Activated T-helper 1 cell treated with Interleukin-2 at 50 U/mL for 16 hours (primary cell): ENCODE results near the gene PECR.
A peak's percentile ranks its signal among the peaks of the same experiment; 100 is the strongest.

ENCODE experiments used
- DNase-seq: peaks from one replicate; pipeline ENCODE4 v3.0.0-alpha.2; 2020; ENCODE audit warnings: low read depth

The PECR gene

GRCh38 chr2:216081487-216082116 is at the start of gene PECR, which contains the start of gene TMEM169:
Gene PECR, minus strand, starts transcription at chr2:216081809. Its CDS starts 68 bp downstream, at chr2:216081741.
Gene TMEM169, plus strand, starts transcription at chr2:216081919. Its CDS starts 14,045 bp downstream, at chr2:216095964.
- DNase-seq = peak; percentile 64

GRCh38 chr2:216130346-216130971 is 48.9 kb upstream of the PECR start:
- DNase-seq = no peak

- DNase-seq = no peak
Observed at GRCh38 chr2:216126943-216127342, 45.3 kb upstream of the PECR start.

- no peak for DNase-seq
Observed at GRCh38 chr2:216121255-216121654, 39.6 kb upstream of the PECR start.

- no peak for DNase-seq
Observed at GRCh38 chr2:216119986-216120385, 38.4 kb upstream of the PECR start.

GRCh38 chr2:216119146-216119545 is 37.5 kb upstream of the PECR start:
- no peak for DNase-seq

- no peak for DNase-seq
Observed at GRCh38 chr2:216118474-216118873, 36.9 kb upstream of the PECR start.

GRCh38 chr2:216117561-216118340 is 36.1 kb upstream of the PECR start:
- DNase-seq = no peak

- DNase-seq = no peak
Observed at GRCh38 chr2:216116418-216116817, 34.8 kb upstream of the PECR start.

GRCh38 chr2:216114714-216115531 is 33.3 kb upstream of the PECR start:
- peak; percentile 91 for DNase-seq

GRCh38 chr2:216114382-216114713 is 32.7 kb upstream of the PECR start:
- no peak for DNase-seq

- no peak for DNase-seq
Observed at GRCh38 chr2:216113572-216113971, 32.0 kb upstream of the PECR start.

GRCh38 chr2:216112926-216113325 is 31.3 kb upstream of the PECR start:
- DNase-seq = no peak

- DNase-seq = no peak
Observed at GRCh38 chr2:216111122-216111521, 29.5 kb upstream of the PECR start.

- DNase-seq = no peak
Observed at GRCh38 chr2:216110620-216111019, 29.0 kb upstream of the PECR start.

- DNase-seq = no peak
Observed at GRCh38 chr2:216109962-216110614, 28.5 kb upstream of the PECR start.

GRCh38 chr2:216108967-216109921 is 27.6 kb upstream of the PECR start, which contains the start of gene XRCC5:
Gene XRCC5, plus strand, starts transcription at chr2:216109348. Its CDS starts 89 bp downstream, at chr2:216109437.
- DNase-seq = peak; percentile 96

- no peak for DNase-seq
Observed at GRCh38 chr2:216108310-216108966, 26.8 kb upstream of the PECR start.

GRCh38 chr2:216107760-216108159 is 26.2 kb upstream of the PECR start:
- no peak for DNase-seq

- DNase-seq = no peak
Observed at GRCh38 chr2:216107320-216107719, 25.7 kb upstream of the PECR start.
